HL-60/S4 (cell line): ENCODE measurements around the gene HFE.
"Not testable (repeated sequence)": the region's sequence is repeated elsewhere in the genome, so short reads cannot be mapped to it uniquely, and the experiment has no call there.

ENCODE experiments used
- in situ Hi-C: fragments of 300-500 bp; cut with MboI; formaldehyde crosslinking; loops from 2 replicates; pipeline ENCODE4 v1.14.3; 2022; ENCODE audit warnings: low sequenced_read_pairs

HFE gene

DNA sequence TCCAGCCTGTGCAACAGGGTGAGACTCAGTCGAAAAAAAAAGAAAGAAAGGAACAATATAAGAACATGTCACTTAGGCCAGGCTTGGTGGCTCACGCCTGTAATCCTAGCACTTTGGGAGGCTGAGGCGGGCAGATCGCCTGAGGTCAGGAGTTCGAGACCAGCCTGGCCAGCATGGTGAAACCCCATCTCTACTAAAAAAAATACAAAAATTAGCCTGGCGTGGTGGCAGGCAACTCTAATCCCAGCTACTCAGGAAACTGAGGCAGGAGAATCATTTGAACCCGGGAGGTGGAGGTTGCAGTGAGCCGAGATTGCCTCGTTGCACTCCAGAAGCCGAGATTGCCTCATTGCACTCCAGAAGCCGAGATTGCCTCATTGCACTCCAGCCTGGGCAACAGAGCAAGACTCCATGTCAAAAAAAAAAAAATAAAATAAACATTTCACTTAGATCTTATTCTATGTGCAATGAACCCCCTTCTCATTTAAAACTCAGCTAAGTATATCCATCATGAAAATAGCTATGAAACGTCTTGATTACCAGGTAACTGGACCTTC lies 28.7 kb upstream of the HFE start:
- in situ Hi-C loops, result loop anchor here (5.0 kb wide), 1 partner anchor 44 kb away; a partner anchor contains a TSS

DNA sequence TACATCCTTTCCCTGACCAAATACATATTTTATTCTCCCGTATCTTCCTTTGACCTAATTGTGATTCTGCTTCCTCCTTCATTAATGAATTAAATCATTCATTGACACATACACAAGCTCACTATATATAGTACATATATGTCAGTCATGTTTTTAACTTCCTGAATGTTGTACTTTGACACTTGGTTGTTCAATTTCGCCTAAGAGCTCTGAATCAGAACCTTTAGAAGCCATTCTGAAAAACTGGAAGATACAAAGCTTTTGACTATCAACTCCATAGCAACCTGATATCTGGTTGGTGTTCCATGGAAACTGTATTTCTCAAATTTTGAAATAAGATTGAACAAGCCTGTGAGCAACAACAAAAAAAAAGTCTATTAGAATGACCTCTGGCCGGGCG lies 27.3 kb upstream of the HFE start:
- in situ Hi-C loops, result loop anchor here (5.0 kb wide), 1 partner anchor 42 kb away; a partner anchor contains a TSS

DNA sequence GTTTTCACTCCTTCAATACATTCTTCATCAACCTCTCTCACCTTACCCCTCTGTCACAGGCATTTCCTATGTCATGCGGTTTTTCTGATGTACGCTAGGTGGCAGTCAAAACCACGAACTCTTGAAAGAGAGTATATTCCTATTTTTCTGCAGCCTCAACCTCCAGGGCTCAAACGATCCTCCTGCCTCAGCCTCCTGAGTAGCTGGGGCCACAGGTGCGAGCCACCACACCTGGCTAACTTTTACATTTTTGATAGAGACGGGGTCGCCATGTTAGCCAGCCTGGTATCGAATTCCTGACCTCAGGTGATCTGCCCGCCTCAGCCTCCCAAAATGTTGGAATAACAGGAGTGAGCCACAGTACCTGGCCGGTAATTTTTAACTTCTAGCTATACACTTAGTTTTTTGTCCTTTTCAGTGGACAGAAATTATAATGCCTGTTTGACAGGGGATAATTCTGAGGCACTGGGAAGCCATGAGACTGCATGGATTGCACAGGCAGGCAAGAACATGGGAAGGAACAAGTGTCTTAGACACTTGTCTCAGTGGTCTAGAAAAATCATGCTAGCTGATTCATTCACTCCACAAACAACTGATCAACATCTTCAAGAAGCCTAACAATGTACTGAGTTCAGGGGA lies 22.5 kb upstream of the HFE start:
- in situ Hi-C loops, result no loop called here

DNA sequence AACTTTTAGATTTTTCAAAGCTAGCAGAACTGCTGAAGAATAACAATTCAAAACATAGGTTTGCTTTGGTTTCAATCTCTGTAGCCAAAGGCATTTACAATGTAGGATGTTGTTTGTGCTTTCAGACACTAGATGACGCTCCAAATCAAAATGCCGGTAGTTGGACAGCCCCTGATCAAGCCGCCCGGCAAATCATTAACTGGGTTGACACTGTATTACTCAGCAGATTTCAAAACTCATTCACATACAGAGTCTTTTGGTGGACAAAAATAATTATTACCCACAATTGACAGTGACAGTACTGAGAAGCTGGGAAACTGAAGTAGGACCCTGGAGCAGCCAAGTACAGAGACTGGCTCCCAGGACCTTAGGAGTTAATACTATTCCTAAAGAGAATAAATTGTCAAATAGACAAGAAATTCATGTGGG lies 21.3 kb upstream of the HFE start:
- in situ Hi-C loops, result no loop called here

DNA sequence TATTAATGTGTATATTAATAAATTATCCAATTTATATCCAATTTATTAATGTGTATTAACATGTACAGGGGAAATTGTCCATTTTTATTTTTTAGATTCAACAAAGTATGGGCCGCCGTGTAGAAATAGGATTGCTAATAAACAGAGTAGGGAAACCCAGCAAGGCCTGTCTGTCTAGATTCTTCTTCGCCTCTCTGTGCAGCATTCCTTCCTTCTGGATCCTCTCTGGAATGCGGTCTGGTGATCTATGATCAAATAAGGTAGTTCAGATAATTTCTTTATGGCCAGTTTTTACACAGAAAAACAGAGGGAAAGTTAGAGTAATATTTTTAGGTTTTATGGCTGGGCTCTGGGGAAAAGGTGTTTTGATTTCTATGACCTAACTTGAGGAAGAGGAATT lies 19.9 kb upstream of the HFE start:
- in situ Hi-C loops, result no loop called here

DNA sequence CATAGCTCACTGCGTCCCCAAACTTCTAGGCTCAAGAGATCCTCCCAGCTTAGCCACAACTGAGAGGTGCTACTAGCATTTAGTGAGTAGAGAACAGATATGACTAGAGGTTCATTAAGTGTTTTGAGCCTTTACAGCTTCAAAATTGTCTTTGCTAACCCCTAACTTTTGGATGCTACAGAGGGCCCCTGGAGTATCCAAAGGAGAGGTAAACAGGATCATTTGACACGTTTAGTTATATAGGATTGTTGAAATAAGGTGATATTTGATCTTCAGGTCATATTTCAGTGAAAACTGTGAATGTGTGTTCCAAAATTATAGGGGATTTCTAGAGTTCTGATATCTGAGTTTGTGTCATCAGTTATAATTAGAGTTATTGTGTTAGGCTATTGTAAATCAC lies 19.2 kb upstream of the HFE start:
- in situ Hi-C loops, result no loop called here

DNA sequence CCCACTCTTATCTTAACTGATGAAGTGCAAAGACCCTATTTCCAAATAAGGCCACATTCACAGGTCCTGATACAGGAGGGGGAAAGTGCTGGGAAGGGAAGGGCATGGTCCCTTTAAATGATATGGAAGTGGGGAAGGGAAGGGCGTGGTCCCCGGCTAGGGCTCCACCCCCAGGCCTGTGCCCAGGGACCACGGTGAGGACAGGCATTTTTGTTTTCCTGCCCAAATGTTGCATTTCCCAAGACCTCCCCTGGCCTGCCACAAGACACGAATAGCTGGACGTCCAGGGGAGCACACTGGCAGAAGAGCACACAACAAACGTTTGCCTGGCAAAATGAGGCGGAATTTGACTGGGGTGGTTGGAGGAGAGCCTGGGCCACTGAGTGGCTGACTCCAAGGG lies 16.1 kb upstream of the HFE start:
- in situ Hi-C loops, result no loop called here

DNA sequence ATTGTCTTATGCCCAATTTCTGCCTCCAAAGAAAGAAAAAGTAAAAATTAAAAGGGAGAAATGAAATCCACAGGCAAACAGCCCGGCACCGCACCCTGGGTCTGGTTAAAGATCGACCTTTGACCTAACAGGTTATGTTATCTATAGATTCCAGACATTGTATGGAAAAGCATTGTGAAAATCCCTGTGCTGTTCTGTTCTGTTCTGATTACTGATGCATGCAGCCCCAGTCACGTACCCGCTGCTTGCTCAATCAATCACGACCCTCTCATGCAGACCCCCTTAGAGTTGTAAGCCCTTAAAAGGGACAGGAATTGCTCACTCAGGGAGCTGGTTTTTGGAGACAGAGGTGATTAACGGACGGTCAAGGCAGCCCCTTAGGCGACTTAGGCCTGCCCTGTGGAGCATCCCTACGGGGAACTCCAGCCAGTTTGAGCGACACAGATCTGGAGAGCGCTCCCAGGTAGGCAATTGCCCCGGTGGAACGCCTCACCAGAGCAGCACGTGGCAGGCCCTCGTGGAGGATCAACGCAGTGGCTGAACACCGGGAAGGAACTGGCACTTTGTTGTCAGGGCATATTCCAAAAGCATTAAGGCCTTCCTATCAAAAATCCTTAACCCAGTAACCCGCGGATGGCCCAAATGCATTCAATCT lies 12.0 kb upstream of the HFE start:
- in situ Hi-C loops, result no loop called here

DNA sequence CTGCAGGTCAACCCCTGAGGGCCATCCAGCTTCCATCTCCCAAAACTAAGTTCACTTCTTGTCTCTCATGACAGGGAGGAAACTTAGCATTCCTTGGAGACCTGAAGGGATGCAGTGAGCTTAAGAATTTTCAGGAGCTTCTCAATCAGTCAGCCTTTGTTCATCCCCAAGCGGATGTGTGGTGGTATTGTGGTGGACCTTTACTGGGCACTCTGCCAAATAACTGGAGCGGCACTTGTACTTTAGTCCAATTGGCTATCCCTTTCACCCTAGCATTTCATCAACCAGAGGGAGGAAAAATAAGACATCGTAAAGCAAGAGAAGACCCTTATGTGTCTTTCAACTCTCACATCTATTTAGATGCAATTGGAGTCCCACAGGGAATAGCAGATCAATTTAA lies 9.2 kb upstream of the HFE start:
- in situ Hi-C loops, result not testable (repeated sequence)

DNA sequence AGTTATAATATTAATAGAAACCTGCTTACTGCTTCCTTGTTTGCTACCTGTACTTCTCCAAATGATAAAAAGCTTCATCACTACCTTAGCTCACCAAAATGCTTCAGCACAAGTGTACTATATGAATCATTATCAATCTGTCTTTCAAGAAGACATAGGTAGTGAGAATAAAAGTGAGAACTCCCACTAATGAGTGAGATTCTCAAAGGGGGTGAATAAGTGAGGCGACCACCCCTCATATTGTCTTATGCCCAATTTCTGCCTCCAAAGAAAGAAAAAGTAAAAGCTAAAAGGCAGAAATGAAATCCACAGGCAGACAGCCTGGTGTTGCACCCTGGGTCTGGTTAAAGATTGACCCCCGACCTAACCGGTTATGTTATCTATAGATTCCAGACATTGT lies 6.1 kb upstream of the HFE start:
- in situ Hi-C loops, result not testable (repeated sequence)

DNA sequence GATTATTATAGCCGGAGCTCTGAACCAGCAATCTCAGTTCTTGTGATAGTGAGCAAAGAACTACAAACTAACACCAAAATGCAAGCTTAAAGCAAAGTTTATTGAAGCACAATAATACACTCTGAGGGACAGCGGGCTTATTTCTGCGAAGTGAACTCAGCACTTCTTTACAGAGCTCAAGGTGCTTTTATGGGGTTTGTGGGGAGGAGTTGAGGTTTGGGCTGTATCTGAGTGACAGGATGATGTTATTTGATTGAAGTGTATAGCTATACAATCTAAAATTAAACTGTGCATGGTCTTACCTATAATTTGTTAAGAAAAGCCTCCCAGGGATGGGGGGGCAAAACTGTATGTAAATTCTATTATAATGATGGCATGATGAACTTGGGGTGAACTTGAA lies 1.0 kb upstream of the HFE start:
- in situ Hi-C loops, result no loop called here

DNA sequence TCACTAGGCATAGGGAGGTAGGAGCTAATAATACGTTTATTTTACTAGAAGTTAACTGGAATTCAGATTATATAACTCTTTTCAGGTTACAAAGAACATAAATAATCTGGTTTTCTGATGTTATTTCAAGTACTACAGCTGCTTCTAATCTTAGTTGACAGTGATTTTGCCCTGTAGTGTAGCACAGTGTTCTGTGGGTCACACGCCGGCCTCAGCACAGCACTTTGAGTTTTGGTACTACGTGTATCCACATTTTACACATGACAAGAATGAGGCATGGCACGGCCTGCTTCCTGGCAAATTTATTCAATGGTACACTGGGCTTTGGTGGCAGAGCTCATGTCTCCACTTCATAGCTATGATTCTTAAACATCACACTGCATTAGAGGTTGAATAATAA lies 1.1 kb downstream of the HFE start:
- in situ Hi-C loops, result no loop called here

DNA sequence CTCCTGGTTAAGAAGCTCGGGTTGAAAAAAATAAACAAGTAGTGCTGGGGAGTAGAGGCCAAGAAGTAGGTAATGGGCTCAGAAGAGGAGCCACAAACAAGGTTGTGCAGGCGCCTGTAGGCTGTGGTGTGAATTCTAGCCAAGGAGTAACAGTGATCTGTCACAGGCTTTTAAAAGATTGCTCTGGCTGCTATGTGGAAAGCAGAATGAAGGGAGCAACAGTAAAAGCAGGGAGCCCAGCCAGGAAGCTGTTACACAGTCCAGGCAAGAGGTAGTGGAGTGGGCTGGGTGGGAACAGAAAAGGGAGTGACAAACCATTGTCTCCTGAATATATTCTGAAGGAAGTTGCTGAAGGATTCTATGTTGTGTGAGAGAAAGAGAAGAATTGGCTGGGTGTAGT lies 2.0 kb downstream of the HFE start:
- in situ Hi-C loops, result no loop called here

DNA sequence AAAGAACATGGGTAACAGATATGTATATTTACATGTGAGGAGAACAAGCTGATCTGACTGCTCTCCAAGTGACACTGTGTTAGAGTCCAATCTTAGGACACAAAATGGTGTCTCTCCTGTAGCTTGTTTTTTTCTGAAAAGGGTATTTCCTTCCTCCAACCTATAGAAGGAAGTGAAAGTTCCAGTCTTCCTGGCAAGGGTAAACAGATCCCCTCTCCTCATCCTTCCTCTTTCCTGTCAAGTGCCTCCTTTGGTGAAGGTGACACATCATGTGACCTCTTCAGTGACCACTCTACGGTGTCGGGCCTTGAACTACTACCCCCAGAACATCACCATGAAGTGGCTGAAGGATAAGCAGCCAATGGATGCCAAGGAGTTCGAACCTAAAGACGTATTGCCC lies 5.2 kb downstream of the HFE start:
- in situ Hi-C loops, result no loop called here

DNA sequence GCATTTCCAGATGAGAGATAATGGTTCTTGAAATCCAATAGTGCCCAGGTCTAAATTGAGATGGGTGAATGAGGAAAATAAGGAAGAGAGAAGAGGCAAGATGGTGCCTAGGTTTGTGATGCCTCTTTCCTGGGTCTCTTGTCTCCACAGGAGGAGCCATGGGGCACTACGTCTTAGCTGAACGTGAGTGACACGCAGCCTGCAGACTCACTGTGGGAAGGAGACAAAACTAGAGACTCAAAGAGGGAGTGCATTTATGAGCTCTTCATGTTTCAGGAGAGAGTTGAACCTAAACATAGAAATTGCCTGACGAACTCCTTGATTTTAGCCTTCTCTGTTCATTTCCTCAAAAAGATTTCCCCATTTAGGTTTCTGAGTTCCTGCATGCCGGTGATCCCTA lies 6.8 kb downstream of the HFE start:
- in situ Hi-C loops, result no loop called here

DNA sequence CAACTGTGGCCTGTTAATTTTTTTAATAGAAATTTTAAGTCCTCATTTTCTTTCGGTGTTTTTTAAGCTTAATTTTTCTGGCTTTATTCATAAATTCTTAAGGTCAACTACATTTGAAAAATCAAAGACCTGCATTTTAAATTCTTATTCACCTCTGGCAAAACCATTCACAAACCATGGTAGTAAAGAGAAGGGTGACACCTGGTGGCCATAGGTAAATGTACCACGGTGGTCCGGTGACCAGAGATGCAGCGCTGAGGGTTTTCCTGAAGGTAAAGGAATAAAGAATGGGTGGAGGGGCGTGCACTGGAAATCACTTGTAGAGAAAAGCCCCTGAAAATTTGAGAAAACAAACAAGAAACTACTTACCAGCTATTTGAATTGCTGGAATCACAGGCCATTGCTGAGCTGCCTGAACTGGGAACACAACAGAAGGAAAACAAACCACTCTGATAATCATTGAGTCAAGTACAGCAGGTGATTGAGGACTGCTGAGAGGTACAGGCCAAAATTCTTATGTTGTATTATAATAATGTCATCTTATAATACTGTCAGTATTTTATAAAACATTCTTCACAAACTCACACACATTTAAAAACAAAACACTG lies 10.1 kb downstream of the HFE start:
- in situ Hi-C loops, result no loop called here

DNA sequence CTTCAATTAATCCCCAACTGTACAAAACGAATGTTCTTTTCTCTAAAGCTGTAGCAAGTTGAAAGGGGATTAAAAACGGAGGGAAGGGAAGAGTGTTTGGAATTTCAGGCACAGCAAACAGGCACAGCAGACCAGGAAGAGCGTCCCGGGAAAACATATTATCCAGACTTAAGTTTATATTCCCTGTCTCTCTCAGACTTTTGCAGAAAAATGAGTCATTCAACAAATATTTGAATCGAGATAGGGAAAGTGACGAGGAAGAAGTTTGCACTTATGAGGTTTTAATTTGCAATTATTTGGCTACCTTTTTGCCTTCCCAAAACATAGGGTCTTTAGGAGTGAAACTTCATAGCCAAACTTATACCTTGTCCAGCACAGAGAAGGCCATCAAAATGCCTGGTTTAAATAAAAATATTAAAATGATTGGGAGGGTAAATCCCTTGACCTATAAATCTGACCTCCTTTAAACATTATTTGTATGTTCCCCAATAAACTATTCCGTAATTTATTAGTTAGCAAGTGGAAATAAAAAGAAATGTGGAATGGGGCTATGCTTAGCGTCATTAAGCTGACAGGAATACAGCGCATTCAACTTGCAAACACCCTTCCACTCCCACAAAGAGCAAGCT lies 16.0 kb downstream of the HFE start:
- in situ Hi-C loops, result loop anchor here (5.0 kb wide), 1 partner anchor 46 kb away; a partner anchor contains a TSS

DNA sequence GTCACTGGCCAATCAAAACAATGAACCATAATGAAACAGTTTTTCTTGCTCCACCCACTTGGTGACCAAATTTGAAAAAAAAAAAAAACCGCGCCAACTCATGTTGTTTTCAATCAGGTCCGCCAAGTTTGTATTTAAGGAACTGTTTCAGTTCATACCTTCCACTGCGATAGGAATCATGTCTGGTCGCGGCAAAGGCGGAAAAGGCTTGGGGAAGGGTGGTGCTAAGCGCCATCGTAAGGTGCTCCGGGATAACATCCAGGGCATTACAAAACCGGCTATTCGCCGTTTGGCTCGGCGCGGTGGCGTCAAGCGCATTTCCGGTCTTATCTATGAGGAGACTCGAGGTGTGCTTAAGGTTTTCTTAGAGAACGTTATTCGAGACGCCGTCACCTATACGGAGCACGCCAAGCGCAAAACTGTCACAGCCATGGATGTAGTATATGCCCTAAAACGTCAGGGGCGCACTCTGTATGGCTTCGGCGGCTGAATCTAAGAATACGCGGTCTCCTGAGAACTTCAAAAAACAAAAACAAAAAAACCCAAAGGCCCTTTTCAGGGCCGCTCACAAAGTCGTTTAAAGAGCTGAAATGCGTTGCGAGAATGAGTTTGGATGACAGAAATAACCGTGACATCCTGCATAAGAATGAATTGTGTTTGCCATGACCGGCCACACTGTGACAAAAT lies 16.7 kb downstream of the HFE start:
- in situ Hi-C loops, result loop anchor here (5.0 kb wide), 1 partner anchor 47 kb away; a partner anchor contains a TSS

DNA sequence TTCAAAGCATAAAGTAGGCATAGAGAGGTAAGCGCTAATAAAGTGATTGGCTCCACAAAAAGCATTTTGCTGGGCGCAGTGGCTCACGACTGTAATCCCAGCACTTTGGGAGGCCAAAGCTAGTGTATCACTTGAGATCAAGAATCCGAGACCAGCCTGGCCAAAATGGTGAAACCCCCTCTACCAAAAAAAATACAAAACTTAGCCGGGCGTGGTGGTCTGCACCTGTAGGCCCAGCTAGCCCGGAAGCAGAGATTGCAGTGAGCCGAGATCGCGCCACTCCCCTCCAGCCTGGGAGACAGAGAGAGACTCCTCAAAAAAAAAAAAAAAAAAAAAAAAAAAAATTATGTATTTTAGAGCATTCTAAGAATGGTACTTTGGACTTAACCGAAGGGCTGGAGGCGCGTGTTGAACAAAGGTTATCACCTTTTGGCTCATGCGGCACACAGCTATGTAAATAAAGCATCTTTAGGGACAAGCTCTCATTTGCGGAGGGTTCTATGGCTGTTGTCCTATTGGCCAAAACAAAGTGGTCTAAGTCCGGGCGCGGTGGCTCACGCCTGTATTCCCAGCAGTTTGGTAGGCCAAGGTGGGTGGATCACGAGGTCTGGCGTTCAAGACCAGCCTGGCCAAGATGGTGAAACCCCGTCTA lies 17.4 kb downstream of the HFE start:
- in situ Hi-C loops, result loop anchor here (5.0 kb wide), 1 partner anchor 47 kb away; a partner anchor contains a TSS

DNA sequence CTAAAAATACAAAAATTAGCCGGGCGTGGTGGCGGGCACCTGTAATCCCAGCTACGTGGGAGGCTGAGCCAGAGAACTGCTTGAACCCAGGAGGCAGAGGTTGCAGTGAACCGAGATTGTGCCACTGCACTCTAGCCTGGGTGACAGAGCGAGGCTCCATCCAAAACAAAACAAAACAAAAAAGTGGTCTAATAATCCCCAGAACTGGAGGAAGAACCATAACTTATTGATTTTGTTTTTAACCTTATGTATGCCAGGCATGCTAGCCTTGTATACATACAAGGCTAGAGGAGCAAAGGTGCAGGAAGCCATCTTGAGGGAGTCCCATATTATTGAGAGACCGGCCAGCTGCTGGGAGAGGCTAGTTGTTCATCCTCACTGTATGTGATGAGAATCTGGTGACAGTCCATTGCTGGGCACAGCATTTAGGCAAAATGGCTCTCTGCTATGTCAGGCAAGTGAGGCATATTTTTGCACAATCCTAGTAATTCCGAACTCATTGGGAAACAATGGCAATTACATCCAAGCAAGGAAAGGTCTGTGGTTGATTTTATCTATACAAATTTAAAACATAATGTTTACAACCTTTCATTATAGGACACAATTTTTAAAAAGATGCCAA lies 18.0 kb downstream of the HFE start:
- in situ Hi-C loops, result no loop called here
